GM23338 (cell line): ENCODE data around the gene HCFC1.
A peak's percentile ranks its signal among the peaks of the same experiment; 100 is the strongest.

Experiments
- CREB1 ChIP-seq: fragments of 250-450 bp; sonication (Bioruptor Pico); IDR thresholded peaks from 2 replicates; pipeline ENCODE4 v1.5.0; 2020; ENCODE audit warnings: low read depth, mild to moderate bottlenecking, moderate library complexity
- EZH2 ChIP-seq: fragments of 200-600 bp; sonication (generic); IDR thresholded peaks from one replicate; pipeline ENCODE4 v1.8.0; 2017; ENCODE audit warnings: antibody characterized with exemption, mild to moderate bottlenecking, low read depth; ENCODE audit not compliant: unreplicated experiment
- EZH2phosphoT487 ChIP-seq: fragments of 200-600 bp; sonication (generic); IDR thresholded peaks from one replicate; pipeline ENCODE4 v1.8.1; 2018; ENCODE audit warnings: antibody characterized with exemption; ENCODE audit not compliant: unreplicated experiment
- NANOG ChIP-seq: IDR thresholded peaks from 2 replicates; pipeline ENCODE4 v1.6.1; 2016; ENCODE audit warnings: antibody characterized with exemption, borderline replicate concordance
- POLR2AphosphoS5 ChIP-seq: IDR thresholded peaks from 2 replicates; pipeline ENCODE4 v1.6.1; 2016; ENCODE audit warnings: antibody characterized with exemption, low read depth
- STAT1 ChIP-seq: IDR thresholded peaks from one replicate; pipeline ENCODE4 v1.6.1; 2016; ENCODE audit warnings: antibody characterized with exemption; ENCODE audit not compliant: unreplicated experiment
- ZNF331 ChIP-seq: fragments of 250-450 bp; sonication (Bioruptor Pico); IDR thresholded peaks from 2 replicates; pipeline ENCODE4 v1.5.0; 2020; ENCODE audit warnings: low read depth, mild to moderate bottlenecking, moderate library complexity
- ZNF462 ChIP-seq: fragments of 250-450 bp; sonication (Bioruptor Pico); IDR thresholded peaks from 2 replicates; pipeline ENCODE4 v1.5.0; 2020; ENCODE audit warnings: mild to moderate bottlenecking, moderate library complexity
- TF ChIP-seq, protein P1 (sequence below), 2 experiments: fragments of 200-600 bp in 1 of 2; sonication (generic) in 1 of 2; conservative IDR thresholded peaks; 2 replicates each; pipeline versions ENCODE4 v1.5.1 to v1.6.1; 2016 to 2017; ENCODE audit warnings: antibody characterized with exemption in 2 of 2, low read depth in 2 of 2, mild to moderate bottlenecking in 2 of 2, moderate library complexity in 1 of 2
- TF ChIP-seq, protein P2 (sequence below): IDR thresholded peaks from one replicate; pipeline ENCODE4 v1.6.1; 2018; ENCODE audit warnings: antibody characterized with exemption; ENCODE audit not compliant: unreplicated experiment

DNA sequence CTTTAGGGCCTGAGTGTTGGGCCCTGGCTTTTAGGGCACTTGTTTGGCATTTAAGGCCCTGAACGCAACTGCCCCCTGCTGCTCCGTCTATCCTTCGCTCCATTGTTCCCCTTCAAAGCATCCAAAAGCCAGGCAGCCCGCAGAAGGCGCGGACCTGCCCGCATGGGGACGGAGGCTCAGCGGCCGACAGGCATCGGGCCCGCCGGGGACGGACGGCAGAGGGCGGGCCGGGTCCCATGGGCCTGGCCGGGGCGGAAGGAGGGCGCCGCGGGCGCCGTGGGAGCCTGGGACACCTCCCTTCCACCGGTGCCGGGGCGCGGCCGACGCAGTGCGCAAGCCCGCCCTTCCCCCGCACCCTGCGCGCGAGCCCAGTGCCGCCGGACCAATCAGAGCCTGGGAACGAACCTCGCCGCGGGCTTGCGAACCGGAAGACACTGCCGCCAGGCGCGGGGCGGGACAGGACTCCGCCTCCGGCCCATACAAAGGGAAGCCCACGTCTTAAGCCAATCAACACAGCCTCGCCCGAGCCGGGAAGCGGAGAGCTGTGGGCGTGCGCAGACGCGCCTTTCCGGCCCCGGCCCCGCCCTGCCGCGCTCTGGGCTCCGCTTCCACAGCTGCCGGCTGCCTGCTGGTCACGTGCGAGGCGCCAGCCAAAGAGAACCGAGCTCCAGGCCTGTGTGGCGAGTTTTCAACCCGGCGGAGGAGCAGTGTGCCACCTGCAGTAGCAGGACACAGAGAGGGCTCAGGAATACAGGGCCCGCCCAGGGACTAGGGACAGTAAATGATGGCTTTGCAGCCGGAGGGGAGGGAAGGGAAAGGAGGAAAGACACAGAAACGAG, 43.5 kb downstream of the HCFC1 start:
- TF ChIP-seq POLR2AphosphoS5 (peak; percentile 50), EZH2 (no peak), EZH2phosphoT487 (no peak), CREB1 (CRISPR knock-in tag) (no peak), STAT1 (no peak), NANOG (no peak), ZNF462 (CRISPR knock-in tag) (no peak), ZNF331 (CRISPR knock-in tag) (no peak)
- TF ChIP-seq, protein P1, sequence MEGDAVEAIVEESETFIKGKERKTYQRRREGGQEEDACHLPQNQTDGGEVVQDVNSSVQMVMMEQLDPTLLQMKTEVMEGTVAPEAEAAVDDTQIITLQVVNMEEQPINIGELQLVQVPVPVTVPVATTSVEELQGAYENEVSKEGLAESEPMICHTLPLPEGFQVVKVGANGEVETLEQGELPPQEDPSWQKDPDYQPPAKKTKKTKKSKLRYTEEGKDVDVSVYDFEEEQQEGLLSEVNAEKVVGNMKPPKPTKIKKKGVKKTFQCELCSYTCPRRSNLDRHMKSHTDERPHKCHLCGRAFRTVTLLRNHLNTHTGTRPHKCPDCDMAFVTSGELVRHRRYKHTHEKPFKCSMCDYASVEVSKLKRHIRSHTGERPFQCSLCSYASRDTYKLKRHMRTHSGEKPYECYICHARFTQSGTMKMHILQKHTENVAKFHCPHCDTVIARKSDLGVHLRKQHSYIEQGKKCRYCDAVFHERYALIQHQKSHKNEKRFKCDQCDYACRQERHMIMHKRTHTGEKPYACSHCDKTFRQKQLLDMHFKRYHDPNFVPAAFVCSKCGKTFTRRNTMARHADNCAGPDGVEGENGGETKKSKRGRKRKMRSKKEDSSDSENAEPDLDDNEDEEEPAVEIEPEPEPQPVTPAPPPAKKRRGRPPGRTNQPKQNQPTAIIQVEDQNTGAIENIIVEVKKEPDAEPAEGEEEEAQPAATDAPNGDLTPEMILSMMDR (conservative IDR thresholded peaks at IDR 0.05; ENCODE audit: low read depth in 2 of 2), result 0 out of 4 replicates have a peak, but pooled peaks of 1 of the 2 experiments have one; percentile 2
- TF ChIP-seq, protein P2, sequence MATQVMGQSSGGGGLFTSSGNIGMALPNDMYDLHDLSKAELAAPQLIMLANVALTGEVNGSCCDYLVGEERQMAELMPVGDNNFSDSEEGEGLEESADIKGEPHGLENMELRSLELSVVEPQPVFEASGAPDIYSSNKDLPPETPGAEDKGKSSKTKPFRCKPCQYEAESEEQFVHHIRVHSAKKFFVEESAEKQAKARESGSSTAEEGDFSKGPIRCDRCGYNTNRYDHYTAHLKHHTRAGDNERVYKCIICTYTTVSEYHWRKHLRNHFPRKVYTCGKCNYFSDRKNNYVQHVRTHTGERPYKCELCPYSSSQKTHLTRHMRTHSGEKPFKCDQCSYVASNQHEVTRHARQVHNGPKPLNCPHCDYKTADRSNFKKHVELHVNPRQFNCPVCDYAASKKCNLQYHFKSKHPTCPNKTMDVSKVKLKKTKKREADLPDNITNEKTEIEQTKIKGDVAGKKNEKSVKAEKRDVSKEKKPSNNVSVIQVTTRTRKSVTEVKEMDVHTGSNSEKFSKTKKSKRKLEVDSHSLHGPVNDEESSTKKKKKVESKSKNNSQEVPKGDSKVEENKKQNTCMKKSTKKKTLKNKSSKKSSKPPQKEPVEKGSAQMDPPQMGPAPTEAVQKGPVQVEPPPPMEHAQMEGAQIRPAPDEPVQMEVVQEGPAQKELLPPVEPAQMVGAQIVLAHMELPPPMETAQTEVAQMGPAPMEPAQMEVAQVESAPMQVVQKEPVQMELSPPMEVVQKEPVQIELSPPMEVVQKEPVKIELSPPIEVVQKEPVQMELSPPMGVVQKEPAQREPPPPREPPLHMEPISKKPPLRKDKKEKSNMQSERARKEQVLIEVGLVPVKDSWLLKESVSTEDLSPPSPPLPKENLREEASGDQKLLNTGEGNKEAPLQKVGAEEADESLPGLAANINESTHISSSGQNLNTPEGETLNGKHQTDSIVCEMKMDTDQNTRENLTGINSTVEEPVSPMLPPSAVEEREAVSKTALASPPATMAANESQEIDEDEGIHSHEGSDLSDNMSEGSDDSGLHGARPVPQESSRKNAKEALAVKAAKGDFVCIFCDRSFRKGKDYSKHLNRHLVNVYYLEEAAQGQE, result no peak
